Measurements from ENCODE around the gene PXT1.

GRCh38 chr6:36378936-36379335, 63.7 kb downstream of the PXT1 start:
- TF ChIP-seq CTCF (IDR thresholded peaks at IDR 0.05; ENCODE audit: poor library complexity) = no peak
- no peak for TF ChIP-seq EZH2 (IDR thresholded peaks at IDR 0.05; ENCODE audit: borderline replicate concordance)
- no peak for TF ChIP-seq EZH2phosphoT487 (IDR thresholded peaks at IDR 0.05; ENCODE audit: low read depth, severe bottlenecking, unreplicated experiment)
